Sigmoid colon (tissue), 7 donors: ENCODE results near the gene TNPO3. TPM values are rescaled to one million over a fixed set of nuclear protein-coding genes. Genes with fewer than 3 reads are reported as not detected.
A peak's percentile ranks its signal among the peaks of the same experiment; 100 is the strongest.

Experiments
- DNase-seq: peaks from one replicate; pipeline ENCODE4 v3.0.0-alpha.2; 2019
- H3K27ac ChIP-seq, 4 donors: fragments of 200-600 bp; sonication (generic); one replicate each; pipeline ENCODE4 v1.5.1; 2016 to 2019; ENCODE audit warnings: mild to moderate bottlenecking in 1 of 4
- H3K27me3 ChIP-seq, 3 donors: fragments of 200-600 bp; sonication (generic); one replicate each; pipeline ENCODE4 v1.5.1; 2019; ENCODE audit warnings: mild to moderate bottlenecking in 1 of 3
- H3K36me3 ChIP-seq, 4 donors: fragments of 200-600 bp; sonication (generic); one replicate each; pipeline ENCODE4 v1.5.1; 2016 to 2019
- H3K4me1 ChIP-seq, 4 donors: fragments of 200-600 bp; sonication (generic); one replicate each; pipeline ENCODE4 v1.5.1; 2017 to 2019
- H3K4me3 ChIP-seq, 4 donors: fragments of 200-600 bp; sonication (generic); one replicate each; pipeline ENCODE4 v1.5.1; 2017 to 2019; ENCODE audit warnings: mild to moderate bottlenecking in 2 of 4, moderate library complexity in 1 of 4
- H3K9me3 ChIP-seq, 4 donors: fragments of 200-600 bp in 3 of 4; sonication (generic) in 3 of 4; one replicate each; pipeline versions ENCODE4 v1.5.1 to v1.6.1; 2013 to 2019
- EP300 ChIP-seq, 4 donors: sonication (generic); formaldehyde crosslinking; IDR thresholded peaks; one replicate each; pipeline ENCODE4 v1.6.1; 2017; ENCODE audit warnings: antibody characterized with exemption in 4 of 4
- POLR2A ChIP-seq, 2 donors: fragments of 450-650 bp; IDR thresholded peaks; one replicate each; pipeline ENCODE4 v1.6.1; 2016; ENCODE audit warnings: antibody characterized with exemption in 2 of 2, mild to moderate bottlenecking in 2 of 2, moderate library complexity in 2 of 2
- POLR2AphosphoS5 ChIP-seq, 4 donors: sonication (generic); formaldehyde crosslinking; IDR thresholded peaks; one replicate each; pipeline ENCODE4 v1.6.1; 2017; ENCODE audit warnings: antibody characterized with exemption in 4 of 4
- WGBS, 2 donors: extraction: QIAGEN DNeasy Blood & Tissue Kit; methylation state at CpG; one replicate each; pipeline ENCODE4 v1.1.7; 2013; 5-methylcytosine and 5-hydroxymethylcytosine counted together
- intact Hi-C: fragments of 100-400 bp; cut with DNase I; formaldehyde crosslinking; loops from one replicate; pipeline ENCODE4 v1.15.1; 2023
- polyA plus RNA-seq, 3 donors: library from polyadenylated mRNA; stranded (reverse); fragments of 200-250 nt; gene quantifications; one replicate each; pipeline ENCODE4 v1.2.3, GENCODE V29; 2013
- total RNA-seq, 4 donors: library from RNA; depleted of rRNA; stranded (reverse); fragments of >200 nt; gene quantifications; one replicate each; pipeline ENCODE4 v1.1.0, GENCODE V29; 2016
- TF ChIP-seq, protein P1 (sequence below), 4 experiments: fragments of 450-650 bp in 3 of 4; fragments of 200-600 bp in 1 of 4; IDR thresholded peaks; one replicate each; pipeline ENCODE4 v1.5.1; 2016 to 2019; ENCODE audit warnings: antibody characterized with exemption in 4 of 4, mild to moderate bottlenecking in 3 of 4, moderate library complexity in 2 of 4
- donor health status: healthy with polysubstance abuse.
- donor health status: Bipolar disorder and iron deficiency.
- donor health status: healthy.

TNPO3 gene
- total and polyA plus RNA-seq, 7 donors, result 13.2 to 40.5 (median 35.2) TPM

DNA sequence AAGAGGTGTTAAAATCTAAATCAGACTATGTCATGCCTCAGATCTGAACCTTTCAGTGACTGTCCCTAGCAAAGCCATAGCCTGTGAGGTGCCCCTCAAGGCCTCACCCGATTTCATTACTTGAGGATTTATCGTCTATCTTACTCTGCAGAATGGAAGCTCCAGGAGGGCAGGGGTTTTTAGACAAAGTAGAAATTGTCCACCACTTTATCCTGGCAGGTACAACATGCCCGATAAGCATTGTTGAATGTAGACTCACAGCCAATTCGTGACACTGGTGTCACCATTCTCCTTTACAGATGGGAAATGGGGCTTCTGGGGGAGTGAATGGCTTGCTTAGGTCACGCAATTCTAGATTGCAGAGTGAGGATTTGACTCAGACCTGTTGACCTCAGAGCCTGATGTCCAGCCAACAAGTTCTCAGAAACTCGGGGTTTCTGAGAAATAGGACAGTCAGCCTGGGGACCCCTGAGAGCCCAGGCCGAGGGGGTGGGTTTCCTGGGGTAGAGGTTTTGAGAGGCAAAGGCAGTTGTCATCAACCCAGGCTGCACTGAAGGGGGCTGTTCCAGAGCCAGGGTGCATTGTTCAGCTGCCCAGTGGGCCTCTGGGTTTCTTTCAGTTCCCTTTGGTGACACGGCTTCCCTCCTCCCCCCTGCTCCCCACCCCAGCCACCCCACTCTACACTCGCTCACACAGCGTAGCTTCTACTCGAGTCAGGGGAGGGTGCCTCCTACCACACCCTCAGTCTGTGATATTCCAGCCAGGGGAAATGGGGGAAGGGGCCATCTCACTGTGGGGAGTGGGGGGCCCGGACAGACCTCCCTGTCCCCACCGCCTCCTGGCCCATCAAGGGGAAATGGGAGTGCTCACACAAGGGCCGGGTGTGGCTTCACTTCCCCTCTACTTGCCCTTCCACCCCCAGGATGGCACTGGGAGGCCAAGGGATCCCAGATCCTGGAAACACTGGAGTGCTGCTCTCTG lies 120.3 kb downstream of the TNPO3 start:
- peaks cover 0 to 19% (median 18%) of the 10 kb centered on the region in 4 donors for H3K4me1 ChIP-seq
- 70 to 83% methylated on average over 14 of the region's 14 CpGs for WGBS, 2 donors
- H3K27me3 ChIP-seq, result peaks cover 14 to 68% (median 27%) of the 10 kb centered on the region in 3 donors
- no peaks in the 10 kb centered on the region for H3K9me3 ChIP-seq
- no peak overlapping the region for H3K4me3 ChIP-seq
- intact Hi-C loops, result no loop called here
- no peaks in the 10 kb centered on the region for H3K36me3 ChIP-seq
- peak; percentile 67 for DNase-seq
- H3K27ac ChIP-seq, result peak overlapping the region in 1 of 4 donors; percentile 21
- TF ChIP-seq POLR2AphosphoS5 (IDR thresholded peaks at IDR 0.05), result no peak
- TF ChIP-seq, protein P1, sequence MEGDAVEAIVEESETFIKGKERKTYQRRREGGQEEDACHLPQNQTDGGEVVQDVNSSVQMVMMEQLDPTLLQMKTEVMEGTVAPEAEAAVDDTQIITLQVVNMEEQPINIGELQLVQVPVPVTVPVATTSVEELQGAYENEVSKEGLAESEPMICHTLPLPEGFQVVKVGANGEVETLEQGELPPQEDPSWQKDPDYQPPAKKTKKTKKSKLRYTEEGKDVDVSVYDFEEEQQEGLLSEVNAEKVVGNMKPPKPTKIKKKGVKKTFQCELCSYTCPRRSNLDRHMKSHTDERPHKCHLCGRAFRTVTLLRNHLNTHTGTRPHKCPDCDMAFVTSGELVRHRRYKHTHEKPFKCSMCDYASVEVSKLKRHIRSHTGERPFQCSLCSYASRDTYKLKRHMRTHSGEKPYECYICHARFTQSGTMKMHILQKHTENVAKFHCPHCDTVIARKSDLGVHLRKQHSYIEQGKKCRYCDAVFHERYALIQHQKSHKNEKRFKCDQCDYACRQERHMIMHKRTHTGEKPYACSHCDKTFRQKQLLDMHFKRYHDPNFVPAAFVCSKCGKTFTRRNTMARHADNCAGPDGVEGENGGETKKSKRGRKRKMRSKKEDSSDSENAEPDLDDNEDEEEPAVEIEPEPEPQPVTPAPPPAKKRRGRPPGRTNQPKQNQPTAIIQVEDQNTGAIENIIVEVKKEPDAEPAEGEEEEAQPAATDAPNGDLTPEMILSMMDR (IDR thresholded peaks at IDR 0.05), result no peak
- no peak for TF ChIP-seq POLR2A (IDR thresholded peaks at IDR 0.05)
- TF ChIP-seq EP300 (IDR thresholded peaks at IDR 0.05), result no peak

DNA sequence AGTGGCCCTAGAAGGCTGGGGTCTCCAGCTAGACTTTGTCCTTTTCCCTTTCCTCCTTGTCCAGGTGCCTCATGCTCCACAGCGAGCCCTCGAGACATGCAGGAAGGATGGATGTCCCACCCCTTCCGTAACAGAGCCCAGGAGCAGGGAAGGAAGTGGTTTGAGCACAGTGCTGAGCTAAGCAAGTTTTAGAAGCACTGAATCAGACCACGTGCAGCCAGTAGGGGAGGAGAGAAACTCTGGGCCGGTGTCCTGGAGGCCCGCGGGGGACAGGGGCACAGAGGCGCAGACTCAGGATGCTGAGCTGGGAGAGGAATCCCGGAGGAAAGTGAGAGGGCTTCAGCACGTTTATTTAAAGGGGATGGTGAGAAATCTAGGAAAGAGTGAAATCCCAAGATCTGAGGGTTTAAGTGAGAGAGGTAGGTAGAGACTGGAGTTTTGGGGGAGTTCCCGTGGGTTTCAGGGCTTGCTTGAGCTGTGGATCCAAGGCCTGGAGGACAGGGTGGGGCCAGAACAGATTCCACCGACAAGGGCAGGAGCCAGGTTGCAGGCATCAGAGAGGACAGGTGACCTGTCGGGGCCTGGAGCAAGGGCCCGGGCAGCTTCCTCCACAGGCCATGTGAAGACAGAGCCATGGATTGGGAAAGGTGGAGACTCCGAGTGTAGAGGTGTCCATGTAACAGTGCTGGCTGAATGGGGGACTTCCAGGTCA lies 121.6 kb downstream of the TNPO3 start:
- no peaks in the 10 kb centered on the region for H3K36me3 ChIP-seq
- H3K9me3 ChIP-seq, result no peaks in the 10 kb centered on the region
- intact Hi-C loops, result no loop called here
- TF ChIP-seq, protein P1 (IDR thresholded peaks at IDR 0.05), result no peak
- TF ChIP-seq POLR2A (IDR thresholded peaks at IDR 0.05) (no peak), POLR2AphosphoS5 (IDR thresholded peaks at IDR 0.05) (peak in 1 of 4 donors; percentile 29), EP300 (IDR thresholded peaks at IDR 0.05) (no peak)
- peaks cover 0 to 11% (median 10%) of the 10 kb centered on the region in 4 donors for H3K4me1 ChIP-seq
- peak overlapping the region in 1 of 4 donors; percentile 10 for H3K27ac ChIP-seq
- DNase-seq, result peak; percentile 75
- H3K4me3 ChIP-seq, result no peak overlapping the region
- WGBS, 2 donors, result 49 to 77% methylated on average over 15 of the region's 15 CpGs
- peaks cover 11 to 55% (median 17%) of the 10 kb centered on the region in 3 donors for H3K27me3 ChIP-seq

DNA sequence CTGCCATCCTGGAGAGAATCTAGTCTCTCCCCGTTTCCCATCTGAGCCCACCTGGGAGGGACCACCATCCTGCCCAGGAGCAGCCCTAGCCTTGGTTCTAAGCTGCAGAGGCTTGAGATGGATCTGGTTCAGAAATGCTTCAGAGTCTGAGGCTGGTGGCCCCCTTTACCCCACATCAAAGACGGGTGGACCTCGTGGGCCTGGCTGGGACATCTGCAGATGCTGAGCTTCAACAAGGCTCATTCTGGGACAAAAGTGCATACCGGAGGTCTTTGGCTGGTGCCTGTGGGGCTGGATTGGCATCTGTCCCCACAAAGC lies 122.1 kb downstream of the TNPO3 start:
- 50 to 75% methylated on average over 4 of the region's 4 CpGs for WGBS, 2 donors
- intact Hi-C loops, result no loop called here
- Histone ChIP-seq H3K4me3 (no peak overlapping the region), H3K27me3 (peaks cover 6 to 50% (median 12%) of the 10 kb centered on the region in 3 donors), H3K36me3 (no peaks in the 10 kb centered on the region), H3K4me1 (peaks cover 0 to 6% (median 5%) of the 10 kb centered on the region in 4 donors), H3K9me3 (no peaks in the 10 kb centered on the region), H3K27ac (no peak overlapping the region)
- no peak for DNase-seq
- TF ChIP-seq, protein P1 (IDR thresholded peaks at IDR 0.05), result no peak
- TF ChIP-seq POLR2A (IDR thresholded peaks at IDR 0.05) (no peak), POLR2AphosphoS5 (IDR thresholded peaks at IDR 0.05) (no peak), EP300 (IDR thresholded peaks at IDR 0.05) (no peak)

DNA sequence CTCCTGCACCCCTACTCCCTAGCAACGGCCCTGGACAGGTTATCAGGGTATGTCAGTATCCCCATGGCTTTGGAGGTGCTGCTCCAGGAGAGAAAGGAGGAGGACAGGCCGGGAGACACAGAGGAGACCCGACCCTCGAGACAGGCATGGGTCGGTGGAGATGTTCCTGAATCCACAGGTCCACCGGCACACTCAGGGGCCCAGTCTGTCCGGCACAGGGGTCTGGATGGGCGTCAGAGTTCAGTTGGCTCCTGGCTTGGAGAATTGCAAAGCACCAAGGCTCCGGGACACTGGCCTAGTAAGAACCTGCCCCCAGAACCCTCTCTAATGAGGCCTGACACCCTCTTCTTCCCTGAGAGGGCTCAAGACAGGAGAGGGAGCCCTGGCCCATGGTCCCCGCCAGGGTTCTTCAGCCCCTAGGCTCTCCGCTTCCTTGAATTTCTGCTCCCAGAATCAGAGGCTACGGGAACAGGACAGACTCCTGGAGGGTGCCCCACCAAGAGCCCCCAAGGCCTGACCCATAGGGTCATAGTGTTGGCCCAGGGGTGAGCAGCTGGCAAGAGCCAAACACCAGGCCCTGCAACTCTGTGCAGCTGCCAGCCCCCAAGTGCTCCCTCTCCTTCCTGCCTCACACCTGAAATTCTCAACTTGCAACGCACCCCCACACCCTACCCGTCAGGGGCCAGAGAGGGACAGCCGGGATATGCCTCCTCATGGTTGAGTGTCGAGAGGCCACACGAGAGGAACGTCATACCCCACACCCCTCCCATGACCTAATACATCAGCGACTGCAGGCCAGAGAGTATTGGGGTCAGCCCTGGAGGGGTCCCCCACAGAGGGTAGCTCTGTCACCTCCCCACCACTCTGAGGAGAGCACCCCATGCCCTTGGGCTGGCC lies 122.7 kb downstream of the TNPO3 start:
- peaks cover 0 to under 1% (median 0%) of the 10 kb centered on the region in 4 donors for H3K4me1 ChIP-seq
- no peak overlapping the region for H3K4me3 ChIP-seq
- H3K27me3 ChIP-seq, result peaks cover under 1 to 43% (median 7%) of the 10 kb centered on the region in 3 donors
- TF ChIP-seq, protein P1 (IDR thresholded peaks at IDR 0.05), result no peak
- TF ChIP-seq EP300 (IDR thresholded peaks at IDR 0.05), result no peak
- TF ChIP-seq POLR2AphosphoS5 (IDR thresholded peaks at IDR 0.05), result no peak
- no peak for TF ChIP-seq POLR2A (IDR thresholded peaks at IDR 0.05)
- H3K9me3 ChIP-seq, result no peaks in the 10 kb centered on the region
- DNase-seq, result peak; percentile 45
- WGBS, 2 donors, result 90 to 93% methylated on average over 19 of the region's 19 CpGs
- H3K27ac ChIP-seq, result no peak overlapping the region
- intact Hi-C loops, result no loop called here
- H3K36me3 ChIP-seq, result no peaks in the 10 kb centered on the region
